H1 (cell line): ENCODE data around the gene TEAD2. TPM values are rescaled to one million over a fixed set of nuclear protein-coding genes. Genes with fewer than 3 reads are reported as not detected.

ENCODE experiments used
- ASH2L ChIP-seq: fragments of 200-600, 300-600 bp; sonication (generic); IDR thresholded peaks from one replicate; pipeline ENCODE4 v1.7.1; 2017; ENCODE audit warnings: low read length
- BRCA1 ChIP-seq: IDR thresholded peaks from 2 replicates; pipeline ENCODE4 v1.6.1; 2012; ENCODE audit warnings: low read depth, low read length, improper control_type of control experiment
- CBX8 ChIP-seq: fragments of 300-800, 300-1000 bp; sonication (generic); IDR thresholded peaks from 2 replicates; pipeline ENCODE4 v1.7.1; 2016; ENCODE audit warnings: low read depth, low read length, borderline replicate concordance
- CHD2 ChIP-seq: IDR thresholded peaks from 2 replicates; pipeline ENCODE4 v1.6.1; 2012; ENCODE audit warnings: low read length, improper control_type of control experiment
- CREB1 ChIP-seq: IDR thresholded peaks from 2 replicates; pipeline ENCODE4 v1.6.1; 2012; ENCODE audit warnings: inconsistent platforms
- CTBP2 ChIP-seq: IDR thresholded peaks from 2 replicates; pipeline ENCODE4 v1.7.0; 2011; ENCODE audit warnings: borderline replicate concordance, mild to moderate bottlenecking, moderate library complexity, mixed read lengths, low read length; ENCODE audit not compliant: insufficient read depth, insufficient read length
- EP300 ChIP-seq, 2 experiments: IDR thresholded peaks; 1 replicate in 1 of 2; 2 replicates in 1 of 2; pipeline ENCODE4 v1.6.1; 2011 to 2012; ENCODE audit warnings: low read depth in 2 of 2, low read length in 2 of 2, mild to moderate bottlenecking in 2 of 2, borderline replicate concordance in 1 of 2, inconsistent platforms in 1 of 2, moderate library complexity in 1 of 2
- GTF2F1 ChIP-seq: IDR thresholded peaks from 2 replicates; pipeline ENCODE4 v1.6.1; 2012; ENCODE audit warnings: low read depth, low read length, improper control_type of control experiment, borderline replicate concordance
- HDAC2 ChIP-seq, 2 experiments: fragments of 300-600 bp in 1 of 2; sonication (generic) in 1 of 2; IDR thresholded peaks; 2 replicates each; pipeline ENCODE4 v1.6.1; 2011 to 2012; ENCODE audit warnings: low read depth in 2 of 2, low read length in 2 of 2, mild to moderate bottlenecking in 2 of 2, moderate library complexity in 2 of 2, borderline replicate concordance in 1 of 2, inconsistent platforms in 1 of 2
- HDAC6 ChIP-seq: IDR thresholded peaks from one replicate; pipeline ENCODE4 v1.7.1; 2012; ENCODE audit warnings: low read depth, mild to moderate bottlenecking, inconsistent platforms, low read length, moderate library complexity
- KDM4A ChIP-seq: IDR thresholded peaks from one replicate; pipeline ENCODE4 v1.7.1; 2012; ENCODE audit warnings: low read depth, mild to moderate bottlenecking, moderate library complexity, low read length, inconsistent platforms; ENCODE audit not compliant: severe bottlenecking
- POLR2AphosphoS5 ChIP-seq: IDR thresholded peaks from 2 replicates; pipeline ENCODE4 v1.6.1; 2011; ENCODE audit warnings: low read depth, low read length
- RAD21 ChIP-seq, 2 experiments: IDR thresholded peaks in 1 of 2; conservative IDR thresholded peaks in 1 of 2; 2 replicates each; pipeline ENCODE4 v1.6.1; 2011; ENCODE audit warnings: low read depth in 2 of 2, low read length in 2 of 2, improper control_type of control experiment in 1 of 2, inconsistent platforms in 1 of 2, mild to moderate bottlenecking in 1 of 2, moderate library complexity in 1 of 2
- RNF2 ChIP-seq: fragments of 200-900, 300-1000 bp; sonication (generic); IDR thresholded peaks from 2 replicates; pipeline ENCODE4 v1.7.1; 2016; ENCODE audit warnings: borderline replicate concordance, low read depth, mild to moderate bottlenecking, antibody characterized with exemption, low read length; ENCODE audit not compliant: poor library complexity, severe bottlenecking; ENCODE audit errors: missing control alignments
- ZNF274 ChIP-seq: IDR thresholded peaks from 2 replicates; pipeline ENCODE4 v1.7.0; 2012; ENCODE audit warnings: low read length, borderline replicate concordance; ENCODE audit errors: extremely low read depth
- polyA plus RNA-seq, 7 experiments: library from polyadenylated mRNA; depleted of rRNA in 3 of 7; stranded (reverse) in 5 of 7; unstranded in 2 of 7; fragments of >200 nt in 5 of 7; fragments of 200-250 nt in 2 of 7; gene quantifications; 1 replicate in 5 of 7; 2 replicates in 1 of 7; 4 replicates in 1 of 7; pipeline versions ENCODE4 v1.2.1 to v1.2.3, GENCODE V29; 2011 to 2013; ENCODE audit warnings: missing spikeins in 2 of 7, mixed read lengths in 2 of 7
- total RNA-seq: library from RNA; stranded (reverse); fragmentation: NEBNext Ultra II Directional; extraction: Animal tissue kit (Norgen Biotek cat#: 25700); gene quantifications from 2 replicates; pipeline ENCODE4 v1.2.1, GENCODE V29; 2021
- TF ChIP-seq, protein P1 (sequence below), 3 experiments: IDR thresholded peaks; 1 replicate in 2 of 3; 2 replicates in 1 of 3; pipeline versions ENCODE4 v1.5.1 to v1.6.1; 2011; ENCODE audit warnings: low read length in 3 of 3, mild to moderate bottlenecking in 3 of 3, inconsistent platforms in 2 of 3, low read depth in 1 of 3, moderate library complexity in 1 of 3; ENCODE audit not compliant: insufficient read depth in 1 of 3; ENCODE audit errors: control extremely low read depth in 1 of 3
- TF ChIP-seq, protein P2 (sequence below): IDR thresholded peaks from 2 replicates; pipeline ENCODE4 v1.6.1; 2012; ENCODE audit warnings: low read length, inconsistent platforms

TEAD2 gene
- total and polyA plus RNA-seq, 2 of the 8 experiments (the other 6 are each of a cell fraction or from before 2014, with no cell fraction given): 87.6 to 146 TPM

DNA sequence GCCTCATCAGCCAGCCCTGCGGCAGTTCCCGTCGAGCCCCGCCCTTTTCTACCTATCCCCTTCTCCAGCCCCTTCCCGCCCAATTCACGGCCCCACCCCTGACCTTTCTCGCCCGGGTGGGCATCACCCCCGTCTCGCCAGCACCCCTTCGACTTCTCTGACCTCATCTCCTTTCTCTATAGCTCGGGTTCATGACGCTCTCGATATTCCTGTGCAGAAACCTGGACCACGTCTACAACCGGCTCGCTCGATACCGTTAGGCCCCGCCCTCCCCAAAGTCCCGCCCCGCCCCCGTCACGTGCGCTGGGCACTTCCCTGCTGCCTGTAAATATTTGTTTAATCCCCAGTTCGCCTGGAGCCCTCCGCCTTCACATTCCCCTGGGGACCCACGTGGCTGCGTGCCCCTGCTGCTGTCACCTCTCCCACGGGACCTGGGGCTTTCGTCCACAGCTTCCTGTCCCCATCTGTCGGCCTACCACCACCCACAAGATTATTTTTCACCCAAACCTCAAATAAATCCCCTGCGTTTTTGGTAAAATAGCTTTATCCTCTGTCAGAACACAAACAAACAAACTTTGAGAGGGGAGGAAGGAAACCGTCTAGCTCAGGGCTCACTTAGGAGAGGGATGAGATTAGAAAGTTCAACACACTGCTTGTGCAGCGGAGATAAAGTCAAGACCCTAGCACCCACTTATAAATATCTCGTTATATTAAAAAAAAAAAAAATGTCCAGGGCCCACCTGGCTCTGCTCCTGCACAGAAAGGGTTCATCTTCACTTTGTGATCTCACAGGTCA lies 21.9 kb downstream of the TEAD2 start (continued):
- no peak for TF ChIP-seq GTF2F1
- no peak for TF ChIP-seq EP300 (IDR thresholded peaks at IDR 0.05; ENCODE audit: borderline replicate concordance in 1 of 2, low read depth in 2 of 2, low read length in 2 of 2)
- no peak for TF ChIP-seq CHD2
- no peak for TF ChIP-seq HDAC6
- no peak for TF ChIP-seq ZNF274
- no peak for TF ChIP-seq RNF2
- peak; percentile 20 for TF ChIP-seq KDM4A
- TF ChIP-seq, protein P1, sequence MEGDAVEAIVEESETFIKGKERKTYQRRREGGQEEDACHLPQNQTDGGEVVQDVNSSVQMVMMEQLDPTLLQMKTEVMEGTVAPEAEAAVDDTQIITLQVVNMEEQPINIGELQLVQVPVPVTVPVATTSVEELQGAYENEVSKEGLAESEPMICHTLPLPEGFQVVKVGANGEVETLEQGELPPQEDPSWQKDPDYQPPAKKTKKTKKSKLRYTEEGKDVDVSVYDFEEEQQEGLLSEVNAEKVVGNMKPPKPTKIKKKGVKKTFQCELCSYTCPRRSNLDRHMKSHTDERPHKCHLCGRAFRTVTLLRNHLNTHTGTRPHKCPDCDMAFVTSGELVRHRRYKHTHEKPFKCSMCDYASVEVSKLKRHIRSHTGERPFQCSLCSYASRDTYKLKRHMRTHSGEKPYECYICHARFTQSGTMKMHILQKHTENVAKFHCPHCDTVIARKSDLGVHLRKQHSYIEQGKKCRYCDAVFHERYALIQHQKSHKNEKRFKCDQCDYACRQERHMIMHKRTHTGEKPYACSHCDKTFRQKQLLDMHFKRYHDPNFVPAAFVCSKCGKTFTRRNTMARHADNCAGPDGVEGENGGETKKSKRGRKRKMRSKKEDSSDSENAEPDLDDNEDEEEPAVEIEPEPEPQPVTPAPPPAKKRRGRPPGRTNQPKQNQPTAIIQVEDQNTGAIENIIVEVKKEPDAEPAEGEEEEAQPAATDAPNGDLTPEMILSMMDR (IDR thresholded peaks at IDR 0.05; ENCODE audit: control extremely low read depth in 1 of 3, insufficient read depth in 1 of 3, low read depth in 1 of 3, low read length in 3 of 3): no peak
- TF ChIP-seq CREB1: no peak
- TF ChIP-seq RAD21 (IDR thresholded peaks at IDR 0.05 in 1 of 2, conservative IDR thresholded peaks at IDR 0.05 in 1 of 2; ENCODE audit: low read depth in 2 of 2, low read length in 2 of 2): no peak
- no peak for TF ChIP-seq HDAC2 (IDR thresholded peaks at IDR 0.05; ENCODE audit: borderline replicate concordance in 1 of 2, low read depth in 2 of 2, low read length in 2 of 2)
- TF ChIP-seq POLR2AphosphoS5: peak; percentile 66; the same call in 1 of the 2 replicates
- no peak for TF ChIP-seq CBX8
- TF ChIP-seq CTBP2: no peak
- TF ChIP-seq, protein P2, sequence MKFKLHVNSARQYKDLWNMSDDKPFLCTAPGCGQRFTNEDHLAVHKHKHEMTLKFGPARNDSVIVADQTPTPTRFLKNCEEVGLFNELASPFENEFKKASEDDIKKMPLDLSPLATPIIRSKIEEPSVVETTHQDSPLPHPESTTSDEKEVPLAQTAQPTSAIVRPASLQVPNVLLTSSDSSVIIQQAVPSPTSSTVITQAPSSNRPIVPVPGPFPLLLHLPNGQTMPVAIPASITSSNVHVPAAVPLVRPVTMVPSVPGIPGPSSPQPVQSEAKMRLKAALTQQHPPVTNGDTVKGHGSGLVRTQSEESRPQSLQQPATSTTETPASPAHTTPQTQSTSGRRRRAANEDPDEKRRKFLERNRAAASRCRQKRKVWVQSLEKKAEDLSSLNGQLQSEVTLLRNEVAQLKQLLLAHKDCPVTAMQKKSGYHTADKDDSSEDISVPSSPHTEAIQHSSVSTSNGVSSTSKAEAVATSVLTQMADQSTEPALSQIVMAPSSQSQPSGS: no peak
- no peak for TF ChIP-seq BRCA1
- TF ChIP-seq ASH2L: no peak
